ENCODE data around the gene MOB3C.
"Not testable (repeated sequence)": the region's sequence is repeated elsewhere in the genome, so short reads cannot be mapped to it uniquely, and the experiment has no call there.

MOB3C gene

GRCh38 chr1:46655848-46656247 lies 39.2 kb upstream of the MOB3C start:
- in situ Hi-C loops (cut with MboI; ENCODE audit: low sequenced_read_pairs, unreplicated experiment), result no loop called here
- no peak for TF ChIP-seq CTCF (IDR thresholded peaks at IDR 0.05; ENCODE audit: borderline replicate concordance, control extremely low read depth, extremely low read depth, insufficient read depth, missing control alignments)
- DNase-seq (ENCODE audit: low spot score), result no peak

- DNase-seq (ENCODE audit: low spot score); in situ Hi-C loops (cut with MboI; ENCODE audit: low sequenced_read_pairs, unreplicated experiment): not testable (repeated sequence)
These were observed 38.1 kb upstream of the MOB3C start for GRCh38 chr1:46654698-46655097.

- in situ Hi-C loops (cut with MboI; ENCODE audit: low sequenced_read_pairs, unreplicated experiment), result no loop called here
- no peak for TF ChIP-seq CTCF (IDR thresholded peaks at IDR 0.05; ENCODE audit: borderline replicate concordance, control extremely low read depth, extremely low read depth, insufficient read depth, missing control alignments)
- no peak for DNase-seq (ENCODE audit: low spot score)
These were observed 37.4 kb upstream of the MOB3C start for GRCh38 chr1:46654012-46654411.

GRCh38 chr1:46653405-46653958 lies 36.9 kb upstream of the MOB3C start:
- in situ Hi-C loops (cut with MboI; ENCODE audit: low sequenced_read_pairs, unreplicated experiment), result no loop called here
- DNase-seq (ENCODE audit: low spot score), result no peak
- TF ChIP-seq CTCF (IDR thresholded peaks at IDR 0.05; ENCODE audit: borderline replicate concordance, control extremely low read depth, extremely low read depth, insufficient read depth, missing control alignments), result no peak

- TF ChIP-seq CTCF (IDR thresholded peaks at IDR 0.05; ENCODE audit: borderline replicate concordance, control extremely low read depth, extremely low read depth, insufficient read depth, missing control alignments), result no peak
- in situ Hi-C loops (cut with MboI; ENCODE audit: low sequenced_read_pairs, unreplicated experiment), result no loop called here
These were observed 35.9 kb upstream of the MOB3C start for GRCh38 chr1:46652321-46653100.

GRCh38 chr1:46651152-46651551 lies 34.5 kb upstream of the MOB3C start:
- DNase-seq (ENCODE audit: low spot score); in situ Hi-C loops (cut with MboI; ENCODE audit: low sequenced_read_pairs, unreplicated experiment): not testable (repeated sequence)

More at GRCh38 chr1:46652321-46653100, 35.9 kb upstream of the MOB3C start:
- DNase-seq (ENCODE audit: low spot score), result no peak

- no peak for DNase-seq (ENCODE audit: low spot score)
- in situ Hi-C loops (cut with MboI; ENCODE audit: low sequenced_read_pairs, unreplicated experiment), result no loop called here
These were observed 33.9 kb upstream of the MOB3C start for GRCh38 chr1:46650491-46650890.

More at GRCh38 chr1:46650491-46650890, 33.9 kb upstream of the MOB3C start:
- no peak for TF ChIP-seq CTCF (IDR thresholded peaks at IDR 0.05; ENCODE audit: borderline replicate concordance, control extremely low read depth, extremely low read depth, insufficient read depth, missing control alignments)
